Fibroblast of the aortic adventitia (primary cell): ENCODE results near the gene MBL2. TPM values are rescaled to one million over a fixed set of nuclear protein-coding genes. Genes with fewer than 3 reads are reported as not detected.

Experiments used
- DNase-seq: peaks from one replicate; pipeline ENCODE4 v3.0.0-alpha.2; 2010; ENCODE audit warnings: low read depth
- H3K4me3 ChIP-seq: 2 replicates; pipeline ENCODE4 v1.5.1; 2011; ENCODE audit warnings: low read depth, mild to moderate bottlenecking, control low read depth, low read length, moderate library complexity
- total RNA-seq: library from RNA; depleted of rRNA; stranded (reverse); fragments of >200 nt; gene quantifications from 2 replicates; pipeline ENCODE4 v1.2.3, GENCODE V29; 2012; ENCODE audit warnings: low replicate concordance
- TF ChIP-seq, protein P1 (sequence below): IDR thresholded peaks from 2 replicates; pipeline ENCODE4 v1.5.1; 2011; ENCODE audit warnings: mild to moderate bottlenecking, low read length, control low read depth, inconsistent platforms; ENCODE audit not compliant: insufficient read depth

Gene MBL2
- not detected in 2 replicates for total RNA-seq

DNA sequence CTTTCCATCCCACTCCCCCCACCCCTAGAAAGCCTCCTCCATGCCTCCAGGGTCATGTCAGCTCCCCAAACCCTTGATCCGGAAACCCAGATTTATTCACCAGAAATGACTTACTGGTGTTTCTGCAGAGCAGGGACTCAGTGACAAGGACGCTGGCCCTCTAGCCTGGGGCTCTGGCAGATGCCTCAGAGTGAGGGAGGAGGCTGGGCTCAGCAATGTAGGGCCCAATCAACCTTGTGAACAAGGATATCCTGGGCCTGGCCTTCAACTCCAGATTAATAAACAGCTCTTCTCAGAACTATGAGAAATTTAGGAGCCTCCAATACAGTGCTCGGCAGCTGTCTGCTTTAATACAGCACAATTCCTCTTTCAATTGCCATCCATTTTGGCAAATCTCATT lies at the start of gene MBL2:
MBL2 (minus strand) TSS at position 162 of the 400 bp plus-strand sequence. CDS start 1,149 bp downstream, outside the sequence.
- DNase-seq = no peak
- TF ChIP-seq, protein P1, sequence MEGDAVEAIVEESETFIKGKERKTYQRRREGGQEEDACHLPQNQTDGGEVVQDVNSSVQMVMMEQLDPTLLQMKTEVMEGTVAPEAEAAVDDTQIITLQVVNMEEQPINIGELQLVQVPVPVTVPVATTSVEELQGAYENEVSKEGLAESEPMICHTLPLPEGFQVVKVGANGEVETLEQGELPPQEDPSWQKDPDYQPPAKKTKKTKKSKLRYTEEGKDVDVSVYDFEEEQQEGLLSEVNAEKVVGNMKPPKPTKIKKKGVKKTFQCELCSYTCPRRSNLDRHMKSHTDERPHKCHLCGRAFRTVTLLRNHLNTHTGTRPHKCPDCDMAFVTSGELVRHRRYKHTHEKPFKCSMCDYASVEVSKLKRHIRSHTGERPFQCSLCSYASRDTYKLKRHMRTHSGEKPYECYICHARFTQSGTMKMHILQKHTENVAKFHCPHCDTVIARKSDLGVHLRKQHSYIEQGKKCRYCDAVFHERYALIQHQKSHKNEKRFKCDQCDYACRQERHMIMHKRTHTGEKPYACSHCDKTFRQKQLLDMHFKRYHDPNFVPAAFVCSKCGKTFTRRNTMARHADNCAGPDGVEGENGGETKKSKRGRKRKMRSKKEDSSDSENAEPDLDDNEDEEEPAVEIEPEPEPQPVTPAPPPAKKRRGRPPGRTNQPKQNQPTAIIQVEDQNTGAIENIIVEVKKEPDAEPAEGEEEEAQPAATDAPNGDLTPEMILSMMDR = no peak
- H3K4me3 ChIP-seq = no peak within 1 kb of the TSS

GRCh38 chr10:52820309-52820708 lies 47.7 kb upstream of the MBL2 start:
- H3K4me3 ChIP-seq = no peak overlapping the region
- no peak for DNase-seq
- TF ChIP-seq, protein P1 = no peak

DNA sequence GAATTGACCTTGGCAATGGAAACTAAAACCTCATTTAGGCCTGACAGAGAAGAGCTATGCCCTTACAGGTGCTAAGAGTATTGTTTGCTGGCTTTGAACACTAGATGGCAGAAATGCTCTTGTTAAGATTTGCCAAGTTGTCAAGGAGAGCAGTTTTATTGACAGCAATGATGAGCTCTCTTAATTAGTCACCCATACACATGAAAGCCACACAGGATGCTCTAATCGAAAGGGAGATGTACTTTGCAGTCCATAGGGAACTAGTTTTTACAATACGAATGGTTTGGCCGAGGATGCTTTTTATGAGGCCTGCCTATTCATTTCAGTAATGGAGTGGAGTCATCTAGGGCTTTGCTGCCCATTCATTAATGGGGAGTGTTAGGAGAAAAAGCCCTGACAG lies 45.4 kb upstream of the MBL2 start:
- peak; percentile 14 for DNase-seq
- no peak overlapping the region for H3K4me3 ChIP-seq
- TF ChIP-seq, protein P1 = peak; percentile 41

DNA sequence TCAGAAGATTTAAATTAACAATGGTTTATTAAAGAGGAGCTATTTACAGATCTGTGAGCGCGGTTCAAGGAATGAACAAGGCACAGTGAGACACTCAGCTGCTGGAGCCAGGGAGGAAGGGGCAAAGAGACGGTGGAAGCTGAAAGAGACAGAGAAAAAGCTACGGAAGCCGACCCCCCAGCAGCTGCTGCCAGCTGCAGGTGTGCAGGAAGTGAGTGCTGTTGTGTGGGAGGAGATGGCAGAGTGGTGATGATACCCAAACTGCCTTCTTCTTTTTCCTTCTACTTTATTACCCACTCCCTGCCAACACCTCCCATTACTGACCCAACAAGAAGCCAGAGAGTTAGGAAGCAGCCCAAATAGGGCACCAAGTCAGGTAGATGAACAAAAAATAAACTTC lies 41.9 kb upstream of the MBL2 start:
- no peak for DNase-seq
- TF ChIP-seq, protein P1 = no peak
- H3K4me3 ChIP-seq = no peak overlapping the region

GRCh38 chr10:52811776-52812175 lies 39.2 kb upstream of the MBL2 start:
- no peak overlapping the region for H3K4me3 ChIP-seq
- TF ChIP-seq, protein P1 = no peak
- no peak for DNase-seq

DNA sequence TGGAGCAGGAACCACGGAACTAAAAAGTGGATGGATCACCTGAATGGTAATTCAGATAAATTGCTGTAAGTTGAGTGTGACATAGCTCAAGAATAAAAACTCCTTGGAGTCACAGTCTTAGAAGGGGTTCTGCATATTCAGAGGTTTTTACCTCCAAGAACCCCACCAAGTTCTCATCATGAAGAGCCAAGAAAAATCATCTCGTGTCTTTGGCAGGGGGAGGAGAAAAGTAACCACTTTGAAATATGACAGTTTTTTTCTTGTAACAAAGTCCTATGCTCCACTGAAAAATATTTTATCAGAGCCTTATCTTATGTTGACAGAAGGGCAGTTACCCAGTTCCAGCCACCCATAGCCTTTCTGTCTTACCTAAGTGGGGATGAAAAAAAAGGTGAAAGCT lies 38.2 kb upstream of the MBL2 start:
- TF ChIP-seq, protein P1 = no peak
- DNase-seq = no peak
- H3K4me3 ChIP-seq = no peak overlapping the region

DNA sequence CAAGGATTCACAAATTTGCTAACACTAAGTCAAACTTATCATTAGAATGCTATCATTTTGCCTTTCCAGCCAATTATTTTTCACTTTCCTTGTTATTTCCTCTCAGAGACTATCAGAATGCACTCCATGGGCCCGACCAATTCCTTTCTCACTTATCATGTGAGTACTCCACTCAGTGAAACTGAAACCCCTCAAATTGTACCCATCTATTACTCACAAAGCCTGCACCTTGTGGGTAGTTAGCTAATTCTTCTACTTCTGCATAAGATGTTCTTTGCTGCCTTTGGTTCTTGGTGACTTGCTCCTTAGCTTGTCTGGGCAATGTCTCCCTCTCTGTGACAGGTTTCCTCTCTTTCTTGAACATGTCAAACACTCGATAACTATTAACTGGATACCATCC lies 35.2 kb upstream of the MBL2 start:
- TF ChIP-seq, protein P1 = no peak
- DNase-seq = no peak
- H3K4me3 ChIP-seq = no peak overlapping the region
